Sigmoid colon (tissue), 4 donors: Measurements from ENCODE around the gene SP140L.

Experiments used
- EP300 ChIP-seq, 4 donors: sonication (generic); formaldehyde crosslinking; IDR thresholded peaks; one replicate each; pipeline ENCODE4 v1.6.1; 2017; ENCODE audit warnings: antibody characterized with exemption in 4 of 4
- TF ChIP-seq, protein P1 (sequence below), 4 experiments: fragments of 450-650 bp in 3 of 4; fragments of 200-600 bp in 1 of 4; IDR thresholded peaks; one replicate each; pipeline ENCODE4 v1.5.1; 2016 to 2019; ENCODE audit warnings: antibody characterized with exemption in 4 of 4, mild to moderate bottlenecking in 3 of 4, moderate library complexity in 2 of 4

DNA sequence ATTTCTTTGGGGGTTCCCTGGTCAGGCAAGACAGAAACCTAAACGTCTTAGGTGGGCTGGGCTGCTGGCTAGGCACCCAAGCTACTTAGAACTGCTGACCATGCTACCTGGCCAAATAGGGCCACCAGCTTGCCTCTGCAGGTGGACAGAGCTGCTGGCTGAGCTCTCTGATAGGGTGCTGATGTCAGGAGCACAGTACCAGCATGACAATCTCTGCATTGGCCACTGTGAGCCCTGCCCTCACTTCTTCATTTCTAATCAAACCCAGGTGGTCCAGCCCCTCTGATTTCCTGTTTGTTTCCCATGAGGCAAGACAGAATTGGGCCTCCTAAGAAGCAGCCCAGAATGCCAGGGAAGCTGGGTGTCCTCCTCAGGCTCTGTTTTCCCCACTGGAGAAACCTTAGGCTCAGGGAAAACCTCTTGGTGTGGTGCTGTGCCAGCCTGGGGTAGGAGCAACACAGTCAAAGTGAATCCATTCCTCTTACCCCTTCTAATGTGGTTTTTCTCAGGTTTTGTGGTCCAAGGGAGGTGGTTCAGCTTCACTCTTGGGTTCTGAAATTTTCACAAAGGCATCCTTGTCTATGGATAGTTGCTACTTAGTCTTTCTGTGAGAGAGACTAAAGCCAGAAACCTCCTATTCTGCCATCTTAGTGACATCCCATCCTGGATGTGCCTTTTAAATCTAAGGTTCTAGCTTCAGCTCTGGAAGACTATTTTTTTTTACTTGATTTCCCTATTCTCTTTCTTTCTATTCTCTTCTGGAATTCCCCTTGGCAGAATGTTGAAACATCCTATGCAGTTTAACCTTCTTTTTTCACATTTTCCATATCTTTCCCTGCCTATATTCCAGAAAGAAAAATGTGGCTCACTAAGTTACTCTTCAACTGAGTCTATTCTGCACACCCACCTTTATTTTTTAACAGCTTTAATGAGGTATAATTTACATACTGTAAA is 104.2 kb downstream of the SP140L start:
- TF ChIP-seq, protein P1, sequence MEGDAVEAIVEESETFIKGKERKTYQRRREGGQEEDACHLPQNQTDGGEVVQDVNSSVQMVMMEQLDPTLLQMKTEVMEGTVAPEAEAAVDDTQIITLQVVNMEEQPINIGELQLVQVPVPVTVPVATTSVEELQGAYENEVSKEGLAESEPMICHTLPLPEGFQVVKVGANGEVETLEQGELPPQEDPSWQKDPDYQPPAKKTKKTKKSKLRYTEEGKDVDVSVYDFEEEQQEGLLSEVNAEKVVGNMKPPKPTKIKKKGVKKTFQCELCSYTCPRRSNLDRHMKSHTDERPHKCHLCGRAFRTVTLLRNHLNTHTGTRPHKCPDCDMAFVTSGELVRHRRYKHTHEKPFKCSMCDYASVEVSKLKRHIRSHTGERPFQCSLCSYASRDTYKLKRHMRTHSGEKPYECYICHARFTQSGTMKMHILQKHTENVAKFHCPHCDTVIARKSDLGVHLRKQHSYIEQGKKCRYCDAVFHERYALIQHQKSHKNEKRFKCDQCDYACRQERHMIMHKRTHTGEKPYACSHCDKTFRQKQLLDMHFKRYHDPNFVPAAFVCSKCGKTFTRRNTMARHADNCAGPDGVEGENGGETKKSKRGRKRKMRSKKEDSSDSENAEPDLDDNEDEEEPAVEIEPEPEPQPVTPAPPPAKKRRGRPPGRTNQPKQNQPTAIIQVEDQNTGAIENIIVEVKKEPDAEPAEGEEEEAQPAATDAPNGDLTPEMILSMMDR (IDR thresholded peaks at IDR 0.05) = no peak
- no peak for TF ChIP-seq EP300 (IDR thresholded peaks at IDR 0.05)
